Type B pancreatic cell (in vitro differentiated cells): Measurements from ENCODE around the gene MAP3K7. TPM values are rescaled to one million over a fixed set of nuclear protein-coding genes. Genes with fewer than 3 reads are reported as not detected.

Experiments used
- DNase-seq: peaks from one replicate; pipeline ENCODE4 v3.0.0; 2021; ENCODE audit warnings: mixed read lengths; ENCODE audit not compliant: unreplicated experiment; ENCODE audit errors: extremely low spot score
- H3K27ac Mint-ChIP-seq: 2 replicates; pipeline ENCODE4 v1.8.0; 2021; ENCODE audit warnings: mild to moderate bottlenecking, mixed read lengths
- H3K27me3 Mint-ChIP-seq: 2 replicates; pipeline ENCODE4 v1.8.0; 2021; ENCODE audit warnings: mixed read lengths
- H3K36me3 Mint-ChIP-seq: 2 replicates; pipeline ENCODE4 v1.8.0; 2021; ENCODE audit warnings: mixed read lengths
- H3K4me1 Mint-ChIP-seq: one replicate; pipeline ENCODE4 v1.8.0; 2021; ENCODE audit warnings: mixed read lengths; ENCODE audit not compliant: unreplicated experiment
- H3K4me3 Mint-ChIP-seq: 2 replicates; pipeline ENCODE4 v1.8.0; 2021; ENCODE audit warnings: mild to moderate bottlenecking, mixed read lengths
- H3K9me3 Mint-ChIP-seq: 2 replicates; pipeline ENCODE4 v1.8.0; 2021; ENCODE audit warnings: mixed read lengths
- total RNA-seq: library from RNA; stranded (reverse); gene quantifications from 2 replicates; pipeline ENCODE4 v1.2.1, GENCODE V29; 2021; ENCODE audit warnings: low replicate concordance
- TF ChIP-seq, protein P1 (sequence below): fragments of 200-600 bp; sonication (generic); conservative IDR thresholded peaks from 2 replicates; pipeline ENCODE4 v1.5.0; 2021; ENCODE audit warnings: antibody characterized with exemption, mild to moderate bottlenecking

The MAP3K7 gene
- total RNA-seq, 1 donor from 2014 or later, result 34.1 TPM

DNA sequence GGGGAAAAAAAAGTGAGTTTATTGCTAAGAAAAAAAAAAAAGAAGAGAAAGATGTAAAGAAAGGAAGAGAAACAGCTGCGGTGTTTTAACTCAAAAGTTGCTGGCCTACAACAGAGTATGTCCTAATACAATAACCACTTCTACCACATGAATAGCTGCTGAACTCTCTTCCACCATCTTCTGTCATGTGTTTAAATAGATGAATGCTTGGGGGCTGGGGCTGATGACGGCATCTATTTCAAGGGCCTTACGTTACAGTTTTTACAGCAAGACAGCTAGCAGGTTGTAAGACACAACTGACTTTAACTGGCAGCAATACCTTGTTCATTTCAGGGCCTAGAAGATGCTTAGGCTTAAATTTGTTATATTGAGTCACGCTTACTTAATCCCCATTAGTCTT is 50.4 kb downstream of the MAP3K7 start:
- H3K4me3 Mint-ChIP-seq, result no peak overlapping the region
- H3K9me3 Mint-ChIP-seq, result no peaks in the 10 kb centered on the region
- TF ChIP-seq, protein P1, sequence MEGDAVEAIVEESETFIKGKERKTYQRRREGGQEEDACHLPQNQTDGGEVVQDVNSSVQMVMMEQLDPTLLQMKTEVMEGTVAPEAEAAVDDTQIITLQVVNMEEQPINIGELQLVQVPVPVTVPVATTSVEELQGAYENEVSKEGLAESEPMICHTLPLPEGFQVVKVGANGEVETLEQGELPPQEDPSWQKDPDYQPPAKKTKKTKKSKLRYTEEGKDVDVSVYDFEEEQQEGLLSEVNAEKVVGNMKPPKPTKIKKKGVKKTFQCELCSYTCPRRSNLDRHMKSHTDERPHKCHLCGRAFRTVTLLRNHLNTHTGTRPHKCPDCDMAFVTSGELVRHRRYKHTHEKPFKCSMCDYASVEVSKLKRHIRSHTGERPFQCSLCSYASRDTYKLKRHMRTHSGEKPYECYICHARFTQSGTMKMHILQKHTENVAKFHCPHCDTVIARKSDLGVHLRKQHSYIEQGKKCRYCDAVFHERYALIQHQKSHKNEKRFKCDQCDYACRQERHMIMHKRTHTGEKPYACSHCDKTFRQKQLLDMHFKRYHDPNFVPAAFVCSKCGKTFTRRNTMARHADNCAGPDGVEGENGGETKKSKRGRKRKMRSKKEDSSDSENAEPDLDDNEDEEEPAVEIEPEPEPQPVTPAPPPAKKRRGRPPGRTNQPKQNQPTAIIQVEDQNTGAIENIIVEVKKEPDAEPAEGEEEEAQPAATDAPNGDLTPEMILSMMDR, result no peak
- no peaks in the 10 kb centered on the region for H3K27me3 Mint-ChIP-seq
- no peak for DNase-seq
- H3K27ac Mint-ChIP-seq, result no peak overlapping the region
- peaks cover 17% of the 10 kb centered on the region for H3K36me3 Mint-ChIP-seq
- H3K4me1 Mint-ChIP-seq, result peaks cover 4% of the 10 kb centered on the region

DNA sequence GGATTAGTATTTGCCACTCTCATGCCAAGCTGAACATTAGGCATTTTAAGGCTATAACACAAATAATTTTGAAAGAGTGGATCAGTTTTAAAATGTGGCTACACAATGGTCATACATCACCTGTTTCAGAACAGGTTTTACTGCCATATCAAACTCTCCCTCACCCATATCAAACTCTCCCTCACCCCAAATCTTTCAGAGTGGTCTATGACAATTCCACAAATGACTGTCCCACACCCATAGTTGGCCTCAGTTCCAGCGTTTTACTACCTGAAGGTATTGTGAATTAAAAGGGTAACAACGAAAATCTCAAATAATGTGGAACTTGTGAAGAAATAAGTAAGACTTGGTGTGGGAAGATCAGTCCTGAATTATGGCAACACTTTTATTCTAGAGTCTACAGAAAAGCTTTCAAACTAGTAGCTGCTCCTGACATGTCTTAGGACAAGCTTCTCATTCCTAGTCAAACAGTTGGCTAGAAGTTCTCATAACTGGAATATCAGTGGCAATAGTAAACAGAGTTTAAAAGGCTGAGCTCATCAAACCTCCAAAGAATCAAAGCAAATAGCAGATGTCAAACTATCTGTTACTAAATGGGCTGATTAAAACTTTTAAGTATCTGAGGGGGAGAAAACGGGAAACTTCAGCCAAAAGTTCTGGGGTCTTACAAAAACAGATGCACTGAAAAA is 52.4 kb downstream of the MAP3K7 start:
- Mint-ChIP-seq H3K9me3 (no peaks in the 10 kb centered on the region), H3K4me3 (no peak overlapping the region), H3K4me1 (peaks cover 4% of the 10 kb centered on the region), H3K27ac (no peak overlapping the region), H3K36me3 (peaks cover 17% of the 10 kb centered on the region), H3K27me3 (no peaks in the 10 kb centered on the region)
- DNase-seq, result no peak
- TF ChIP-seq, protein P1, result no peak

DNA sequence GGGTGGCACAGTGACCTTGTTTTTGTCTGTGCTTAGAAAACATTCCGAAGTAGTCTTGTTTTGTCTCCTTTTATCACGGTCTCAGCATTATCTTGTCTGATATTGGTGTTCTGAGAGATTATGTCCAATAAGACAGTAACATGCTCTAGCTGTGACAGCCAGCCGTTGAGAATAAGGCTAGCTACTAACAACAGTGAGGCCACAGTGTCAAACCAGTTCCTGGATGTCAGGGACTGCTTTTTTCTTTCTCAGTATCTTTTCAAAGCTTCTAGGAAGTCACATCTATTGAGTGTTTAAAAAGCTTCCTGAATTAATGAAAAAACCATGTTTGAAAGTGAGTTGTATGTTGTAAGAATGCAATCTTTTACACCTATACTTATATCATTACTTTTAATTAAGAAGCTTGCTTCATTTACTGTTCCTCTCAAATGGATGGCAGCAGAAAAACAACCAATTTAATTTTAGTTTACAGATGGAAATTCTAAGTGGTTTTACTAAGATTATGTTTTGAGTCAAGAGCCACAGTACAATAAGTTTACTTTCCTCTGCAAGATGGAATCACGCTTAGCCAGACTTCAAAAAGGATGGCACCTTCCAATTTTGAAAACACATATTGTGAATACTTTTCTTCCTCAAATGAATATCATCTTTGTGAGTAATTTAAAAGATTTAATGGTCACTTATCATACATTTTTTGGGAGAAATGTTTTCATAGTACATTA is 53.1 kb downstream of the MAP3K7 start:
- TF ChIP-seq, protein P1, result no peak
- Mint-ChIP-seq H3K36me3 (peaks cover 21% of the 10 kb centered on the region), H3K27me3 (no peaks in the 10 kb centered on the region), H3K9me3 (no peaks in the 10 kb centered on the region), H3K4me3 (no peak overlapping the region), H3K27ac (no peak overlapping the region), H3K4me1 (peaks cover 3% of the 10 kb centered on the region)
- DNase-seq, result no peak

DNA sequence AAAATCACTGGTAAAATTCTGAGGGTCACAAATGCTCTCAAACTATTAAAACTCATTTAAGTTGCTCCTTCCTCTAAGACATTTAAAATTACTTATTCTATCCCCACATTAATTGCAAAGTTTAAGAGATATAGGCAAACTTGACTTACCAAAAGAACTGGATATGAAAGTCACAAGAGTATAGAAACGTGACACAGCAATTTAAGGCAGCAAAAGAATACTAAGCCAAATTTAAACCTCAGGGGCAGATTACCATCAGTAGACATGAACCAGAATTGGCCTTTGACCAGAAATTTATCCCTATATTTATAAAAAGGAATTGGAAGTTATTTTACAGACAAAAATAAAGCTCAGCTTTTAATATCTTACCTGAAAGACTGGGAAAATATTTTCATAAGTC is 56.0 kb downstream of the MAP3K7 start:
- Mint-ChIP-seq H3K36me3 (peaks cover 19% of the 10 kb centered on the region), H3K27me3 (no peaks in the 10 kb centered on the region), H3K27ac (no peak overlapping the region), H3K4me1 (no peaks in the 10 kb centered on the region), H3K9me3 (no peaks in the 10 kb centered on the region), H3K4me3 (no peak overlapping the region)
- TF ChIP-seq, protein P1, result no peak
- DNase-seq, result no peak

DNA sequence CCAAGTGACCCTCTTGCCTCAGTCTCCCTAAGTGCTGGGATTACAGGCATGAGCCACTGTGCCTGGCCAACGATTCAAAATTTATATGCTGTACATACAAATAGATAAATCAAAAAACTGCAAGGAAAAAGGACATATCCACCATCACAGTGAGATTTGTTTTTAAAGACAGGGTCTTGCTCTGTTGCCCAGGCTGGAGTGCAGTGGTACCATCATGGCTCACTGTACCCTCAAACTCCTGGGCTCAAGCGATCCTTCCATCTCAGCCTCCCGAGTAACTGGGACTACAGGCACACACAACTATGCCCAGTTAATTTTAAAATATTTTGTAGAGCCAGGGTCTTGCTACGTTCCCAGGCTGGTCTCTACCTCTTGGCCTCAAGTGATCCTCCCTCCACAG is 61.5 kb downstream of the MAP3K7 start:
- no peaks in the 10 kb centered on the region for H3K4me1 Mint-ChIP-seq
- no peak overlapping the region for H3K27ac Mint-ChIP-seq
- no peaks in the 10 kb centered on the region for H3K27me3 Mint-ChIP-seq
- H3K9me3 Mint-ChIP-seq, result no peaks in the 10 kb centered on the region
- peaks cover 12% of the 10 kb centered on the region for H3K36me3 Mint-ChIP-seq
- TF ChIP-seq, protein P1, result no peak
- H3K4me3 Mint-ChIP-seq, result no peak overlapping the region
- DNase-seq, result no peak
